Suprapubic skin (tissue), 4 donors: ENCODE results near the gene SPOCK1. TPM values are rescaled to one million over a fixed set of nuclear protein-coding genes. Genes with fewer than 3 reads are reported as not detected.
"Not testable (repeated sequence)": the region's sequence is repeated elsewhere in the genome, so short reads cannot be mapped to it uniquely, and the experiment has no call there.

Source experiments
- DNase-seq, 2 donors: peaks; one replicate each; pipeline ENCODE4 v3.0.0-alpha.2; 2019; ENCODE audit warnings: low spot score in 2 of 2
- H3K27ac ChIP-seq: fragments of 200-600 bp; sonication (generic); one replicate; pipeline ENCODE4 v1.5.1; 2019
- H3K27me3 ChIP-seq: fragments of 200-600 bp; sonication (generic); one replicate; pipeline ENCODE4 v1.5.1; 2019
- H3K36me3 ChIP-seq: fragments of 200-600 bp; sonication (generic); one replicate; pipeline ENCODE4 v1.5.1; 2019
- H3K4me1 ChIP-seq: fragments of 200-600 bp; sonication (generic); one replicate; pipeline ENCODE4 v1.5.1; 2019
- H3K4me3 ChIP-seq: fragments of 200-600 bp; sonication (generic); one replicate; pipeline ENCODE4 v1.5.1; 2019; ENCODE audit warnings: mild to moderate bottlenecking
- H3K9me3 ChIP-seq: fragments of 200-600 bp; sonication (generic); one replicate; pipeline ENCODE4 v1.5.1; 2019
- EP300 ChIP-seq: sonication (generic); formaldehyde crosslinking; IDR thresholded peaks from one replicate; pipeline ENCODE4 v1.6.1; 2017; ENCODE audit warnings: antibody characterized with exemption
- POLR2A ChIP-seq, 2 donors: fragments of 450-650 bp; IDR thresholded peaks; one replicate each; pipeline ENCODE4 v1.6.1; 2017; ENCODE audit warnings: antibody characterized with exemption in 2 of 2, mild to moderate bottlenecking in 2 of 2, moderate library complexity in 2 of 2
- POLR2AphosphoS5 ChIP-seq, 3 donors: sonication (generic); formaldehyde crosslinking; IDR thresholded peaks; one replicate each; pipeline ENCODE4 v1.6.1; 2017; ENCODE audit warnings: antibody characterized with exemption in 3 of 3
- WGBS: methylation state at CpG from one replicate; pipeline ENCODE4 v1.1.5; 2018; 5-methylcytosine and 5-hydroxymethylcytosine counted together
- total RNA-seq, 4 donors: library from RNA; depleted of rRNA; stranded (reverse); fragments of >200 nt; gene quantifications; one replicate each; pipeline ENCODE4 v1.1.0, GENCODE V29; 2016
- TF ChIP-seq, protein P1 (sequence below), 2 donors: fragments of 200-600 bp in 1 of 2; fragments of 450-650 bp in 1 of 2; sonication (generic) in 1 of 2; IDR thresholded peaks; one replicate each; pipeline ENCODE4 v1.5.1; 2016 to 2019; ENCODE audit warnings: antibody characterized with exemption in 2 of 2, mild to moderate bottlenecking in 1 of 2, moderate library complexity in 1 of 2

SPOCK1 gene
- total RNA-seq, 4 donors from 2014 or later = 3.9 to 11.6 (median 5.4) TPM

- Histone ChIP-seq H3K4me3 (no peak overlapping the region), H3K36me3 (no peaks in the 10 kb centered on the region), H3K9me3 (peaks cover 3% of the 10 kb centered on the region), H3K4me1 (no peaks in the 10 kb centered on the region), H3K27ac (no peak overlapping the region), H3K27me3 (no peaks in the 10 kb centered on the region)
- WGBS = 31% methylated on average over 3 of the region's 3 CpGs
- TF ChIP-seq POLR2A (IDR thresholded peaks at IDR 0.05) (no peak), EP300 (no peak), POLR2AphosphoS5 (IDR thresholded peaks at IDR 0.05) (no peak)
- TF ChIP-seq, protein P1, sequence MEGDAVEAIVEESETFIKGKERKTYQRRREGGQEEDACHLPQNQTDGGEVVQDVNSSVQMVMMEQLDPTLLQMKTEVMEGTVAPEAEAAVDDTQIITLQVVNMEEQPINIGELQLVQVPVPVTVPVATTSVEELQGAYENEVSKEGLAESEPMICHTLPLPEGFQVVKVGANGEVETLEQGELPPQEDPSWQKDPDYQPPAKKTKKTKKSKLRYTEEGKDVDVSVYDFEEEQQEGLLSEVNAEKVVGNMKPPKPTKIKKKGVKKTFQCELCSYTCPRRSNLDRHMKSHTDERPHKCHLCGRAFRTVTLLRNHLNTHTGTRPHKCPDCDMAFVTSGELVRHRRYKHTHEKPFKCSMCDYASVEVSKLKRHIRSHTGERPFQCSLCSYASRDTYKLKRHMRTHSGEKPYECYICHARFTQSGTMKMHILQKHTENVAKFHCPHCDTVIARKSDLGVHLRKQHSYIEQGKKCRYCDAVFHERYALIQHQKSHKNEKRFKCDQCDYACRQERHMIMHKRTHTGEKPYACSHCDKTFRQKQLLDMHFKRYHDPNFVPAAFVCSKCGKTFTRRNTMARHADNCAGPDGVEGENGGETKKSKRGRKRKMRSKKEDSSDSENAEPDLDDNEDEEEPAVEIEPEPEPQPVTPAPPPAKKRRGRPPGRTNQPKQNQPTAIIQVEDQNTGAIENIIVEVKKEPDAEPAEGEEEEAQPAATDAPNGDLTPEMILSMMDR (IDR thresholded peaks at IDR 0.05) = no peak
- no peak for DNase-seq
These were observed 535.6 kb downstream of the SPOCK1 start for GRCh38 chr5:136963504-136963903.

DNA sequence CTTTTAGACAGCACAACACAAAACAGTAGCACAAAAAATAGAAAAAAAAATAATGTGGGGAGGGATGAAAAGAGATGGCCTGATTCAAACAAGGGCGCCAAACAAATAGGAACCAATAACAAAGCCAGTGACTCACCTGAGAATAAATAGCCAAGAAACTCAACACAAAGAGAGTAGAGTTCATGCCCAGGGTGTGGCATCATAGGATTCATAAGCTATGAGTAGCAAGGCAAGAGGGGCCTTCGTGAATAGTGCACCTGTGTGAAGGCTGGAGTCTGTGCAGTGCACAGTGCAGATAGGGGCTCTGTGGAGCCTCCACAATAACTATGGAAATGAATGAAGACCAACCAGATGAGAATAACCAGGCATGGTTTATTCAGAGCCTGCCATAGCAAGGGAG is 541.7 kb downstream of the SPOCK1 start:
- Histone ChIP-seq H3K9me3 (peaks cover 7% of the 10 kb centered on the region), H3K27ac (no peak overlapping the region), H3K36me3 (no peaks in the 10 kb centered on the region), H3K4me3 (no peak overlapping the region), H3K27me3 (no peaks in the 10 kb centered on the region), H3K4me1 (no peaks in the 10 kb centered on the region)
- no peak for DNase-seq
- 88% methylated on average over 2 of the region's 2 CpGs for WGBS
- TF ChIP-seq EP300 = no peak
- TF ChIP-seq POLR2AphosphoS5 (IDR thresholded peaks at IDR 0.05) = no peak
- no peak for TF ChIP-seq POLR2A (IDR thresholded peaks at IDR 0.05)
- TF ChIP-seq, protein P1 (IDR thresholded peaks at IDR 0.05) = no peak

DNA sequence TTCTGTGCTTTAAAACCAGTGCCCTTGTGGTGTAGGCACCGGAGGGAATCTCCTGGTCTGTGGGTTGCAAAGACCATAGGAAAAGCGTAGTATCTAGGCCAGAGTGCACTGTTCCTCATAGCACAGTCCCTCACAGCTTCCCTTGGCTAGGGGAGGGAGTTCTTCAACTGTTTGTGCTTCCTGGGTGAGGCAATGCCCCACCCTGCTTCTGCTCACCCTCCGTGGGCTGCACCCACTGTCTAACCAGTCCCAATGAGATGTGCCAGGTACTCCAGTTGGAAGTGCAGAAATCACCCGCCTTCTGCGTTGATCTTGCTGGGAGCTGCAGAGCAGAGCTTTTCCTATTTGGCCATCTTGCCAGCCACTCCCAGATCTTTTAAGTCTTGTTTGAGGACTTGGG is 545.0 kb downstream of the SPOCK1 start:
- not testable (repeated sequence) for H3K27me3 ChIP-seq, H3K9me3 ChIP-seq, H3K27ac ChIP-seq, H3K36me3 ChIP-seq, H3K4me1 ChIP-seq, H3K4me3 ChIP-seq, DNase-seq
- WGBS = 83% methylated on average over 2 of the region's 5 CpGs

DNA sequence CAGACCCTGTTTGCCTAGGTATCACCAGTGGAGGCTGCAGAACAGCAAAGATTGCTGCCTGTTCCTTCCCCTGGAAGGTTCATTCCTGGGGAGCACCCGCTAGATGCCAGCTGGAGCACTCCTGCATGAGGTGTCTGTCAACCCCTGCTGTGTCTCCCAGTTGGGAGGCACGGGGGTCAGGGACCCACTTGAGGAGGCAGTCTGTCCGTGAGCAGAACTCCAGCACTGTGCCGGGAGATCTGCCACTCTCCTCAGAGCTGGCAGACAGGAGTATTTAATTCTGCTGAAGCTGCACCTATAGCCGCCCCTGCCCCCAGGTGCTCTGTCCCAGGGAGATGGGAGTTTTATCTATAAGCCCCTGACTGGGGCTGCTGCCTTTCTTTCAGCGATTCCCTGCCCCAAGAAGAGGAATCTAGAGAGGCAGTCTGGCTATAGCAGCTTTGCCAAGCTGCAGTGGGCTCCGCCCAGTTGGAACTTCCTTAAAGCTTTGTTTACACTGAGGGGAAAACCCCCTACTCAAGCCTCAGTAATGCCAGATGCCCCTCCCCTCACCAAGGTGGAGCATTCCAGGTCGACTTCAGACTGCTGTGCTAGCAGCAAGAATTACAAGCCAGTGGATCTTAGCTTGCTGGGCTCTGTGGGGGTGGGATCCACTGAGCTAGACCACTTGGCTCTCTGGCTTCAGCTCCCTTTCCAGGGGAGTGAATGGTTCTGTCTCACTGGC is 545.6 kb downstream of the SPOCK1 start:
- not testable (repeated sequence) for H3K36me3 ChIP-seq, H3K27me3 ChIP-seq, H3K4me3 ChIP-seq, H3K9me3 ChIP-seq, H3K4me1 ChIP-seq, DNase-seq, H3K27ac ChIP-seq
- 37% methylated on average over 6 of the region's 8 CpGs for WGBS

GRCh38 chr5:136927571-136927970 is 571.6 kb downstream of the SPOCK1 start:
- no peak overlapping the region for H3K27ac ChIP-seq
- no peaks in the 10 kb centered on the region for H3K27me3 ChIP-seq
- no peak overlapping the region for H3K4me3 ChIP-seq
- peaks cover 4% of the 10 kb centered on the region for H3K9me3 ChIP-seq
- H3K36me3 ChIP-seq = no peaks in the 10 kb centered on the region
- no peaks in the 10 kb centered on the region for H3K4me1 ChIP-seq
- TF ChIP-seq POLR2A (IDR thresholded peaks at IDR 0.05) (no peak), EP300 (no peak), POLR2AphosphoS5 (IDR thresholded peaks at IDR 0.05) (no peak)
- TF ChIP-seq, protein P1 (IDR thresholded peaks at IDR 0.05) = no peak
- DNase-seq = no peak

DNA sequence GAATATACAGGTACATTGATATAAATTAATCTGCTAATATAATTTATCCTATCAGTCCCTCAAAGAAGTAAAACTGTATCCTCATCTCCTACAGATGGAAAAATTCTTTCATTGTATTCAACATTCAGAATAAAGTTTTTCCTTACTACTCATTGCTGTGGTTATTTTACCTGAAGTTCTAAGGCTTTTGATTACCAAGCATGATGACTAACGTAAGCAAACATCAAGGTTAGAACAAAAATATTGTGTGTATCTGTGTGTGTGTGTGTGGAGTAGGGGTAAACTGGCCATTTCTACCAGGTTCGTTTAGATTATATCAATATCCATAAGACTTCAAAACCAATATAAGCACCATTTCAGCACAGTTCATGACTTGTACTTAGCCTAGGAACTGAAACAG is 573.1 kb downstream of the SPOCK1 start:
- Histone ChIP-seq H3K4me1 (no peaks in the 10 kb centered on the region), H3K27me3 (no peaks in the 10 kb centered on the region), H3K27ac (no peak overlapping the region), H3K36me3 (no peaks in the 10 kb centered on the region), H3K4me3 (no peak overlapping the region), H3K9me3 (peaks cover 4% of the 10 kb centered on the region)
- DNase-seq = no peak
- TF ChIP-seq EP300 = no peak
- TF ChIP-seq, protein P1 (IDR thresholded peaks at IDR 0.05) = no peak
- no peak for TF ChIP-seq POLR2A (IDR thresholded peaks at IDR 0.05)
- TF ChIP-seq POLR2AphosphoS5 (IDR thresholded peaks at IDR 0.05) = no peak
- 90% methylated on average over 2 of the region's 2 CpGs for WGBS

Other genes starting within 250 kb of the SPOCK1 start
- 10 to 100 TPM in 1 of 4 donors, 1 to 10 TPM in 3; 1.2 to 29.1 (median 3.4) TPM for gene KLHL3, start 236.8 kb upstream of the SPOCK1 start, total RNA-seq